ENCODE results near the gene ANXA3.

The ANXA3 gene

DNA sequence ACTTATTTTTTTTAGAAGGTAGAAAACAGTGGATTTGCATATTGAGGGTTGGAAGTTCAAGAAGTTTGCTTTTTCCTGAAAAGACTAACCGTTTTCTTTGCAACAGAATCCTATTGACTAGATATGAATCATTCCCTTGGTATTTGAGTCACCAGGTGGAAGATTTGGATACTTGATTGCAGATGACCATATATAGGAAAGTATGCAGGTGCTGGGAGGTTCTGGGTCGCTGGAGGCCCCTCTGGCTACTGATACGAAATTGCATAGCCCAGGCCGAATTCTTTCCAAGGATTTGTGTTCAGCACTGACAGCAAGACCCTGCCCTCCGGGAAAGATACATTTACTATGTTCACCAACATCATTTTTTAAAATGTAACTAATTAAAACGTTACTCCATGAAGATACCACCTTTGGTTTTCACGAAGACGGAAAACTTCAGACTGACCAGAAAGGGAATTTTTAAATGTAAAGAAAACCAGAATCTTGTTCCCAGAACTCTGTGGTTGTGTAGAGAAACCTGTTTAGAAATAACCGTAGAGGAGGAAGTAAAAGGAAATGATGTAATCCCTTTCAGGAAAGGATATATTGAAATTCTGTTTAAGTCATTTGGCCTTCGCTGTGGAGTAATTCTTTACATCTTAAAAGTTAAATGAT lies 946 bp downstream of the ANXA3 start:
- H3K79me2 ChIP-seq = no peaks in the 10 kb centered on the region
- peak overlapping the region; percentile 81 for H3K27ac ChIP-seq
- peak overlapping the region; percentile 78 for H3K4me2 ChIP-seq (ENCODE audit: low read length)
- no peaks in the 10 kb centered on the region for H3K9me3 ChIP-seq (ENCODE audit: control insufficient read depth, low read length)
- TF ChIP-seq, protein P1, sequence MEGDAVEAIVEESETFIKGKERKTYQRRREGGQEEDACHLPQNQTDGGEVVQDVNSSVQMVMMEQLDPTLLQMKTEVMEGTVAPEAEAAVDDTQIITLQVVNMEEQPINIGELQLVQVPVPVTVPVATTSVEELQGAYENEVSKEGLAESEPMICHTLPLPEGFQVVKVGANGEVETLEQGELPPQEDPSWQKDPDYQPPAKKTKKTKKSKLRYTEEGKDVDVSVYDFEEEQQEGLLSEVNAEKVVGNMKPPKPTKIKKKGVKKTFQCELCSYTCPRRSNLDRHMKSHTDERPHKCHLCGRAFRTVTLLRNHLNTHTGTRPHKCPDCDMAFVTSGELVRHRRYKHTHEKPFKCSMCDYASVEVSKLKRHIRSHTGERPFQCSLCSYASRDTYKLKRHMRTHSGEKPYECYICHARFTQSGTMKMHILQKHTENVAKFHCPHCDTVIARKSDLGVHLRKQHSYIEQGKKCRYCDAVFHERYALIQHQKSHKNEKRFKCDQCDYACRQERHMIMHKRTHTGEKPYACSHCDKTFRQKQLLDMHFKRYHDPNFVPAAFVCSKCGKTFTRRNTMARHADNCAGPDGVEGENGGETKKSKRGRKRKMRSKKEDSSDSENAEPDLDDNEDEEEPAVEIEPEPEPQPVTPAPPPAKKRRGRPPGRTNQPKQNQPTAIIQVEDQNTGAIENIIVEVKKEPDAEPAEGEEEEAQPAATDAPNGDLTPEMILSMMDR (IDR thresholded peaks at IDR 0.05) = no peak
- no peaks in the 10 kb centered on the region for H3K36me3 ChIP-seq (ENCODE audit: control insufficient read depth, insufficient read depth, low read length)
- H3K4me3 ChIP-seq (ENCODE audit: low read depth, low read length) = peak overlapping the region; percentile 57
- H3K27me3 ChIP-seq (ENCODE audit: control insufficient read depth, insufficient read depth, low read length) = no peaks in the 10 kb centered on the region
- H2AFZ ChIP-seq = peak overlapping the region; percentile 86
- no peaks in the 10 kb centered on the region for H3K4me1 ChIP-seq
- H3K9ac ChIP-seq = no peak overlapping the region

DNA sequence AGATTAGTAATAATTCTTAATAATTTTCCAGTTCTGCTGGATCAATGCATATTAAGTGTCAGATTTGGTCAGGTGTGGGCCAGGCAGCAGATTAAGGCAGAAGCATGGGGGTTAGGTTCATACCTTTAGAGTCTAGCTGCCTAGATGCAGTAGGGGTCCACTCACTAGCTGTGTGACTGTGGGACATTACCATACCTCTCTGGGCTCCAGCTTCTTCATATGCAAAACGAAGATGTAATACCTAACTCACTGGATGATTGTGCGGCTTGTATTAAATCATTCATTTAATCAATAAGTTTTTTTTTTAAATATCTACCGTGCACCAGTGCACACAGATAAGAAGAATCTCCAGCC lies 1.4 kb downstream of the ANXA3 start:
- Histone ChIP-seq H3K9ac (no peak overlapping the region), H3K4me1 (no peaks in the 10 kb centered on the region), H3K27me3 (ENCODE audit: control insufficient read depth, insufficient read depth, low read length) (no peaks in the 10 kb centered on the region), H3K4me3 (ENCODE audit: low read depth, low read length) (peak overlapping the region; percentile 23), H2AFZ (no peak overlapping the region), H3K36me3 (ENCODE audit: control insufficient read depth, insufficient read depth, low read length) (no peaks in the 10 kb centered on the region), H3K4me2 (ENCODE audit: low read length) (no peak overlapping the region), H3K9me3 (ENCODE audit: control insufficient read depth, low read length) (no peaks in the 10 kb centered on the region), H3K79me2 (no peaks in the 10 kb centered on the region), H3K27ac (peak overlapping the region; percentile 81)
- TF ChIP-seq, protein P1 (IDR thresholded peaks at IDR 0.05) = no peak

DNA sequence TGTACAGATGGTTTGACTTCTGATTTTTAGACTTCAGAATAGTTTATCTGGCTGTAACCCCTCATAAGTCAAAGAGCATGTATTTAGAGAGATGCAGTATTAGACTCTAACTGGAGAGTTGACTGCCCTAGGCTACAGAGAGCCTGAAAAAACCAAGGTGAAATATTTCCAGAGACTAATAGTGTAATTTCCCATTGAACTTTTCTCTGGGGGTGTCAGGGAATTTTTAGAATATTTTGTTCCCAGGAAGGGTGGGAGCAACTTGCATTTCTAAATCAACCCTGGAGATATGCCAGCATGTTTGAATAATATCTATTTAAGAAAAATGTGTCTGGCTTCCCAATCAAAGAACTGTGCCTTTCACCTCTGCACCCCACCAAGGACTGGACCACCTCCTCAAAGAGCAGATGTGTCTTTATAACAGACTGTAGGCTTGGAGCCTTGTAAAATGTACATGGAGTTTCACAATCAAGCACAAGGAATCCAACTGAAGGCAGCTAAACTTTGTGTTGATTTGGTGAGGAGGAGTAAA lies 2.0 kb downstream of the ANXA3 start:
- TF ChIP-seq, protein P1 (IDR thresholded peaks at IDR 0.05) = no peak
- Histone ChIP-seq H3K4me3 (ENCODE audit: low read depth, low read length) (no peak overlapping the region), H3K27ac (no peak overlapping the region)

DNA sequence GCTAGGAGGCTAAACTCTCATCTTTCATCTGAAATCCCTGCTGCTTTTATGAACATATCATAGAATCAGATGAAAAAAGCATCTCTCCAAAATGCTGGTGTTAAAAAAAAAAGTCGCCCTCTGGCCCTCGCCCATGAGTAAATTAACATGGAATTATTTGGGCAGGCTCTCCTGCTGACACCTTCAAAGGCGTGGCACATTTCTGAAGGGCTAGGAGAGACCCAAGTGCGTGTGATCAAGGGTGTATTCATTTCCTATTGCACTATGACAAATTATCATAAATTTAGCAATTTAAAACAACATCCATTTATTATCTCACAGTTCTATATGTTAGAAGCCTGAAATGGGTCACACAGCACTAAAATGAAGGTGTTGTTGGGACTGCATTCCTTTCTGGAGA lies 5.1 kb downstream of the ANXA3 start:
- Histone ChIP-seq H2AFZ (no peak overlapping the region), H3K4me3 (ENCODE audit: low read depth, low read length) (no peak overlapping the region), H3K9me3 (ENCODE audit: control insufficient read depth, low read length) (no peaks in the 10 kb centered on the region), H3K9ac (no peak overlapping the region), H3K4me2 (ENCODE audit: low read length) (no peak overlapping the region), H3K36me3 (ENCODE audit: control insufficient read depth, insufficient read depth, low read length) (no peaks in the 10 kb centered on the region), H3K79me2 (no peaks in the 10 kb centered on the region), H3K4me1 (no peaks in the 10 kb centered on the region), H3K27ac (no peak overlapping the region), H3K27me3 (ENCODE audit: control insufficient read depth, insufficient read depth, low read length) (no peaks in the 10 kb centered on the region)
- TF ChIP-seq, protein P1 (IDR thresholded peaks at IDR 0.05) = no peak

More for the DNA sequence above, 2.0 kb downstream of the ANXA3 start:
- H3K27me3 ChIP-seq (ENCODE audit: control insufficient read depth, insufficient read depth, low read length) = no peaks in the 10 kb centered on the region
- no peaks in the 10 kb centered on the region for H3K4me1 ChIP-seq
- no peak overlapping the region for H3K4me2 ChIP-seq (ENCODE audit: low read length)
- H3K9me3 ChIP-seq (ENCODE audit: control insufficient read depth, low read length) = no peaks in the 10 kb centered on the region
- H2AFZ ChIP-seq = peak overlapping the region; percentile 33
- H3K9ac ChIP-seq = no peak overlapping the region
- H3K79me2 ChIP-seq = no peaks in the 10 kb centered on the region
- no peaks in the 10 kb centered on the region for H3K36me3 ChIP-seq (ENCODE audit: control insufficient read depth, insufficient read depth, low read length)

DNA sequence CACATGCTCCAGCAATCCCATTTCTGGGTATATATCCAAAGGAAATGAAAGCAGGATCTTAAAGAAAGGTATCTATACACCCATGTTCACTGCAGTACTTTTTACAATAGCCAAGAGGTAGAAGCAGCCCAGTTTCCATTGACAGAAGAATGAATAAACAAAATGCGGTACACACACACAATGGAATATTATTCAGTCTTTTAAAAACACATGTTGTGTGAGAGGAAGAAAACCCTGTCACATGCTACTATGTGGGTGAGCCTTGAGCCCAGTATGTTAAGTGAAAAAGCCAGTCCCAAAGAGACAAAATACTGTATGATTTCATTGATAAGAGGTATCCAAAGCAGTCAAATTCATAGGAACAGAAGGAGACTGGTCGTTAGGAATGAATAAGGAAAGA lies 6.3 kb downstream of the ANXA3 start:
- Histone ChIP-seq H3K9me3 (ENCODE audit: control insufficient read depth, low read length) (no peaks in the 10 kb centered on the region), H3K9ac (no peak overlapping the region)

More for the DNA sequence above, 6.3 kb downstream of the ANXA3 start:
- Histone ChIP-seq H3K4me1 (no peaks in the 10 kb centered on the region), H3K79me2 (no peaks in the 10 kb centered on the region), H2AFZ (no peak overlapping the region), H3K36me3 (ENCODE audit: control insufficient read depth, insufficient read depth, low read length) (no peaks in the 10 kb centered on the region), H3K27me3 (ENCODE audit: control insufficient read depth, insufficient read depth, low read length) (no peaks in the 10 kb centered on the region), H3K4me2 (ENCODE audit: low read length) (no peak overlapping the region), H3K4me3 (ENCODE audit: low read depth, low read length) (no peak overlapping the region), H3K27ac (no peak overlapping the region)
- TF ChIP-seq, protein P1 (IDR thresholded peaks at IDR 0.05) = no peak

All from parathyroid adenoma (tissue), 2 donors.